ENCODE data around the gene ZCCHC2.

- TF ChIP-seq CTCF (IDR thresholded peaks at IDR 0.05), result no peak
- no peak for TF ChIP-seq POLR2A (IDR thresholded peaks at IDR 0.05)
- TF ChIP-seq POLR2AphosphoS5 (IDR thresholded peaks at IDR 0.05), result no peak
- no peak for TF ChIP-seq EP300 (IDR thresholded peaks at IDR 0.05)
Observed at GRCh38 chr18:62578980-62579511, 56.2 kb downstream of the ZCCHC2 start.
